ENCODE measurements around the gene TMCC3. TPM values are rescaled to one million over a fixed set of nuclear protein-coding genes. Genes with fewer than 3 reads are reported as not detected.

The TMCC3 gene
- total and polyA plus RNA-seq, 2 experiments from 2014 or later = 1.4 to 3.6 TPM

DNA sequence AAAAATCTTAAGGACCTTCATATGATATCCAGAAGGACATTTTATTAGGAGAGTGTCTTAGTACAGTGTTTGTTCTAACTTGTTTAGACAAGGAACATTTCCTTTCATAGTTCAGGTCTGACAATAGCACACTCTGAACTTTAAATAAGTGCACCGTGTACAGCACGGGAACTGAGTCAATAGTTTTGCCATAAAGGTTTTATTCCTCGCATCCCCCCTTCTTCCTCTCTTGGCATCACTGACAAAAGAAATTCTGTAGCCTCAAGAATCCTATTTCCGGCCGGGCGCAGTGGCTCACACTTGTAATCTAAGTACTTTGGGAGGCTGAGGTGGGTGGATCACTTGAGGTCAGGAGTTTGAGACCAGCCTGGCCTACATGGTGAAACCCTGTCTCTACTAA, 58.3 kb downstream of the TMCC3 start:
- Histone ChIP-seq H3K36me3 (ENCODE audit: insufficient read depth) (no peaks in the 10 kb centered on the region), H3K79me2 (replicated peaks; ENCODE audit: insufficient read depth) (no peaks in the 10 kb centered on the region), H4K20me1 (replicated peaks; ENCODE audit: insufficient read depth) (no peaks in the 10 kb centered on the region), H3K27ac (ENCODE audit: low read depth) (no peak overlapping the region), H3K9me2 (ENCODE audit: insufficient read depth) (no peaks in the 10 kb centered on the region), H2AFZ (no peak overlapping the region), H3K27me3 (ENCODE audit: insufficient read depth) (no peaks in the 10 kb centered on the region), H3K4me3 (no peak overlapping the region), H3F3A (replicated peaks; ENCODE audit: low read depth) (no peaks in the 10 kb centered on the region), H3K4me1 (ENCODE audit: insufficient read depth) (no peaks in the 10 kb centered on the region), H3K4me2 (no peak overlapping the region)
- TF ChIP-seq ZNF331 (CRISPR knock-in tag; IDR thresholded peaks at IDR 0.05; ENCODE audit: low read depth) = no peak
- no peak for TF ChIP-seq CREB1 (CRISPR knock-in tag; IDR thresholded peaks at IDR 0.05; ENCODE audit: low read depth)
- TF ChIP-seq CTCF (conservative IDR thresholded peaks at IDR 0.05; ENCODE audit: low read depth in 2 of 2) = no peak
- no peak for TF ChIP-seq EZH2 (IDR thresholded peaks at IDR 0.05; ENCODE audit: low read depth, unreplicated experiment)
- TF ChIP-seq ETS1 (IDR thresholded peaks at IDR 0.05) = no peak
- TF ChIP-seq ZNF114 (CRISPR knock-in tag; IDR thresholded peaks at IDR 0.05) = no peak
- no peak for TF ChIP-seq EZH2phosphoT487 (IDR thresholded peaks at IDR 0.05; ENCODE audit: unreplicated experiment)
- H3K27me3 Mint-ChIP-seq (ENCODE audit: insufficient read depth, low read depth, poor library complexity) = peaks cover 3% of the 10 kb centered on the region
- no peaks in the 10 kb centered on the region for H3K36me3 Mint-ChIP-seq (ENCODE audit: low read depth)
- no peaks in the 10 kb centered on the region for H3K9me3 Mint-ChIP-seq
- no peak overlapping the region for H3K4me3 Mint-ChIP-seq
- no peak for DNase-seq (ENCODE audit: low spot score)
- H3K4me1 Mint-ChIP-seq = peaks cover 12% of the 10 kb centered on the region
- ATAC-seq = no peak
- H3K27ac Mint-ChIP-seq = no peak overlapping the region

- Histone ChIP-seq H4K20me1 (replicated peaks; ENCODE audit: insufficient read depth) (no peaks in the 10 kb centered on the region), H3K36me3 (ENCODE audit: insufficient read depth) (no peaks in the 10 kb centered on the region), H3K4me1 (ENCODE audit: insufficient read depth) (no peaks in the 10 kb centered on the region), H3K9me2 (ENCODE audit: insufficient read depth) (no peaks in the 10 kb centered on the region), H3K79me2 (replicated peaks; ENCODE audit: insufficient read depth) (no peaks in the 10 kb centered on the region), H3K27ac (ENCODE audit: low read depth) (no peak overlapping the region), H3F3A (replicated peaks; ENCODE audit: low read depth) (no peaks in the 10 kb centered on the region), H3K27me3 (ENCODE audit: insufficient read depth) (no peaks in the 10 kb centered on the region), H3K4me2 (no peak overlapping the region), H3K4me3 (no peak overlapping the region), H2AFZ (no peak overlapping the region)
- Mint-ChIP-seq H3K27me3 (ENCODE audit: insufficient read depth, low read depth, poor library complexity) (peaks cover 3% of the 10 kb centered on the region), H3K27ac (peak overlapping the region; percentile 13; the same call in 1 of the 2 replicates), H3K4me3 (no peak overlapping the region), H3K36me3 (ENCODE audit: low read depth) (no peaks in the 10 kb centered on the region), H3K9me3 (no peaks in the 10 kb centered on the region), H3K4me1 (peaks cover 12% of the 10 kb centered on the region)
- TF ChIP-seq ZNF462 (CRISPR knock-in tag; IDR thresholded peaks at IDR 0.05) (peak; percentile 56; the same call in 1 of the 2 replicates), ETS1 (IDR thresholded peaks at IDR 0.05) (no peak)
- DNase-seq (ENCODE audit: low spot score) = peak; percentile 19
- ATAC-seq = peak; percentile 96
Observed at GRCh38 chr12:94590428-94590827, 59.9 kb downstream of the TMCC3 start.

All from GM23338 (cell line).